ENCODE measurements around the gene METTL26.

The METTL26 gene

GRCh38 chr16:658679-659571, 22.8 kb upstream of the METTL26 start:
- TF ChIP-seq GATA2 (IDR thresholded peaks at IDR 0.05; ENCODE audit: low read depth, low read length), result no peak
- TF ChIP-seq GATA3 (IDR thresholded peaks at IDR 0.05; ENCODE audit: low read depth, low read length), result no peak

GRCh38 chr16:657487-657886, 21.4 kb upstream of the METTL26 start:
- no peak for TF ChIP-seq GATA2 (IDR thresholded peaks at IDR 0.05; ENCODE audit: low read depth, low read length)

GRCh38 chr16:654034-654433, 17.9 kb upstream of the METTL26 start:
- TF ChIP-seq GATA2 (IDR thresholded peaks at IDR 0.05; ENCODE audit: low read depth, low read length) (no peak), GATA3 (IDR thresholded peaks at IDR 0.05; ENCODE audit: low read depth, low read length) (no peak)

- TF ChIP-seq GATA2 (IDR thresholded peaks at IDR 0.05; ENCODE audit: low read depth, low read length) (no peak), GATA3 (IDR thresholded peaks at IDR 0.05; ENCODE audit: low read depth, low read length) (no peak)
These were observed 16.6 kb upstream of the METTL26 start for GRCh38 chr16:652454-653305.

- TF ChIP-seq GATA3 (IDR thresholded peaks at IDR 0.05; ENCODE audit: low read depth, low read length), result no peak
- no peak for TF ChIP-seq GATA2 (IDR thresholded peaks at IDR 0.05; ENCODE audit: low read depth, low read length)
These were observed 15.7 kb upstream of the METTL26 start for GRCh38 chr16:651844-652243.

GRCh38 chr16:649631-650030, 13.5 kb upstream of the METTL26 start:
- TF ChIP-seq GATA3 (IDR thresholded peaks at IDR 0.05; ENCODE audit: low read depth, low read length) (no peak), GATA2 (IDR thresholded peaks at IDR 0.05; ENCODE audit: low read depth, low read length) (no peak)

- no peak for TF ChIP-seq GATA2 (IDR thresholded peaks at IDR 0.05; ENCODE audit: low read depth, low read length)
- no peak for TF ChIP-seq GATA3 (IDR thresholded peaks at IDR 0.05; ENCODE audit: low read depth, low read length)
These were observed 12.9 kb upstream of the METTL26 start, which contains the start of gene WDR90 for GRCh38 chr16:648781-649589. Gene WDR90, plus strand, starts transcription at chr16:649365. Its CDS starts 52 bp downstream, at chr16:649417.

- TF ChIP-seq GATA3 (IDR thresholded peaks at IDR 0.05; ENCODE audit: low read depth, low read length) (no peak), GATA2 (IDR thresholded peaks at IDR 0.05; ENCODE audit: low read depth, low read length) (no peak)
These were observed 12.1 kb upstream of the METTL26 start for GRCh38 chr16:648071-648780.

GRCh38 chr16:647173-647902, 11.2 kb upstream of the METTL26 start:
- TF ChIP-seq GATA2 (IDR thresholded peaks at IDR 0.05; ENCODE audit: low read depth, low read length) (no peak), GATA3 (IDR thresholded peaks at IDR 0.05; ENCODE audit: low read depth, low read length) (no peak)

- no peak for TF ChIP-seq GATA2 (IDR thresholded peaks at IDR 0.05; ENCODE audit: low read depth, low read length)
- no peak for TF ChIP-seq GATA3 (IDR thresholded peaks at IDR 0.05; ENCODE audit: low read depth, low read length)
These were observed 10.6 kb upstream of the METTL26 start for GRCh38 chr16:646679-647172.

GRCh38 chr16:645852-646678, 10.0 kb upstream of the METTL26 start:
- TF ChIP-seq GATA3 (IDR thresholded peaks at IDR 0.05; ENCODE audit: low read depth, low read length), result no peak
- TF ChIP-seq GATA2 (IDR thresholded peaks at IDR 0.05; ENCODE audit: low read depth, low read length), result no peak

GRCh38 chr16:644556-644955, 8.5 kb upstream of the METTL26 start:
- TF ChIP-seq GATA3 (IDR thresholded peaks at IDR 0.05; ENCODE audit: low read depth, low read length), result no peak
- no peak for TF ChIP-seq GATA2 (IDR thresholded peaks at IDR 0.05; ENCODE audit: low read depth, low read length)
